B cell (primary cell): ENCODE data around the gene OR6J1. TPM values are rescaled to one million over a fixed set of nuclear protein-coding genes. Genes with fewer than 3 reads are reported as not detected.
"Not testable (repeated sequence)": the region's sequence is repeated elsewhere in the genome, so short reads cannot be mapped to it uniquely, and the experiment has no call there.

Experiments used
- ATAC-seq: fragments of 200-7000 bp; cut with Tn5 transposase; one replicate; pipeline ENCODE4 v1.10.0; 2021; ENCODE audit warnings: low read depth, mild to moderate bottlenecking, moderate number of reproducible peaks, moderate library complexity
- CTCF ChIA-PET: fragments of 350-600 bp; sonication (Branson Sonifier 250); formaldehyde crosslinking; loops from one replicate; lab custom pipeline; 2021; ENCODE audit warnings: antibody characterized with exemption, inconsistent platforms; lab: Charles Lee
- POLR2A ChIA-PET: fragments of 350-600 bp; sonication (Branson Sonifier 250); formaldehyde crosslinking; loops from one replicate; lab custom pipeline; 2021; ENCODE audit warnings: antibody characterized with exemption; lab: Charles Lee
- DNase-seq: peaks from one replicate; pipeline ENCODE4 v3.0.0; 2013
- H2AFZ ChIP-seq: 2 replicates; pipeline ENCODE4 v1.6.1; 2012; ENCODE audit warnings: mild to moderate bottlenecking, low read depth, low read length; ENCODE audit not compliant: insufficient read depth, poor library complexity, severe bottlenecking
- H3K27ac ChIP-seq, 2 donors: 1 replicate in 1 of 2; 2 replicates in 1 of 2; pipeline ENCODE4 v1.5.1; 2012 to 2013; ENCODE audit warnings: low read length in 2 of 2, mild to moderate bottlenecking in 2 of 2, moderate library complexity in 1 of 2
- H3K27me3 ChIP-seq, 4 experiments: fragments of 200-600 bp in 1 of 4; sonication (generic) in 1 of 4; replicated peaks in 1 of 4; 1 replicate in 2 of 4; 2 replicates in 2 of 4; pipeline versions ENCODE4 v1.6.1 to v1.7.0; 2013 to 2016; ENCODE audit warnings: low read length in 3 of 4, mild to moderate bottlenecking in 2 of 4, mixed read lengths in 1 of 4, moderate library complexity in 1 of 4; ENCODE audit not compliant: insufficient read depth in 4 of 4, control insufficient read depth in 3 of 4; ENCODE audit errors: control extremely low read depth in 1 of 4
- H3K36me3 ChIP-seq, 2 experiments: replicated peaks in 1 of 2; 1 replicate in 1 of 2; 2 replicates in 1 of 2; pipeline versions ENCODE4 v1.6.1 to v1.7.1; 2013; ENCODE audit warnings: low read length in 1 of 2; ENCODE audit not compliant: insufficient read depth in 2 of 2, control insufficient read depth in 1 of 2; ENCODE audit errors: control extremely low read depth in 1 of 2, extremely low read depth in 1 of 2
- H3K4me1 ChIP-seq, 2 donors: fragments of 200-600 bp in 1 of 2; sonication (generic) in 1 of 2; 1 replicate in 1 of 2; 2 replicates in 1 of 2; pipeline versions ENCODE4 v1.5.1 to v1.6.1; 2013 to 2017; ENCODE audit warnings: low read length in 2 of 2; ENCODE audit not compliant: control insufficient read depth in 2 of 2, insufficient read depth in 2 of 2
- H3K4me2 ChIP-seq: replicated peaks from 2 replicates; pipeline ENCODE3; 2012; ENCODE audit warnings: mild to moderate bottlenecking, low read depth, low read length; ENCODE audit not compliant: poor library complexity, severe bottlenecking
- H3K4me3 ChIP-seq, 5 experiments: fragments of 200-600 bp in 1 of 5; sonication (generic) in 1 of 5; 1 replicate in 3 of 5; 2 replicates in 2 of 5; pipeline versions ENCODE4 v1.5.1 to v1.7.0; 2011 to 2016; ENCODE audit warnings: low read length in 4 of 5, mild to moderate bottlenecking in 4 of 5, low read depth in 2 of 5, control low read depth in 1 of 5, moderate library complexity in 1 of 5; ENCODE audit not compliant: insufficient read depth in 1 of 5; ENCODE audit errors: control extremely low read depth in 1 of 5, extremely low read depth in 1 of 5
- H3K79me2 ChIP-seq: fragments of 200-600 bp; sonication (generic); one replicate; pipeline ENCODE4 v1.6.0; 2016; ENCODE audit warnings: low read length; ENCODE audit not compliant: control insufficient read depth, insufficient read depth
- H3K9ac ChIP-seq: fragments of 200-600 bp; sonication (generic); 2 replicates; pipeline ENCODE4 v1.6.1; 2017; ENCODE audit warnings: mild to moderate bottlenecking, low read length, moderate library complexity
- H3K9me3 ChIP-seq, 3 donors: one replicate each; pipeline versions ENCODE4 v1.6.1 to v1.7.1; 2013; ENCODE audit warnings: low read length in 2 of 3; ENCODE audit not compliant: control insufficient read depth in 2 of 3, insufficient read depth in 1 of 3; ENCODE audit errors: control extremely low read depth in 1 of 3
- H4K20me1 ChIP-seq: 2 replicates; pipeline ENCODE4 v1.6.0; 2012; ENCODE audit warnings: mild to moderate bottlenecking, low read length; ENCODE audit not compliant: insufficient read depth, control insufficient read depth, poor library complexity, severe bottlenecking
- H3K27ac Mint-ChIP-seq: one replicate; pipeline ENCODE4 v1.8.0; 2021; ENCODE audit warnings: mixed read lengths
- H3K27me3 Mint-ChIP-seq: one replicate; pipeline ENCODE4 v1.8.0; 2021; ENCODE audit warnings: mixed read lengths
- H3K4me1 Mint-ChIP-seq: one replicate; pipeline ENCODE4 v1.8.0; 2021; ENCODE audit warnings: mixed read lengths
- H3K4me3 Mint-ChIP-seq: one replicate; pipeline ENCODE4 v1.8.0; 2021; ENCODE audit warnings: mixed read lengths
- H3K9me3 Mint-ChIP-seq: one replicate; pipeline ENCODE4 v1.8.0; 2022; ENCODE audit warnings: mixed read lengths; ENCODE audit not compliant: insufficient read depth
- CTCF ChIP-seq: fragments of 200-600 bp; IDR thresholded peaks from one replicate; pipeline ENCODE4 v1.8.0; 2022; ENCODE audit warnings: antibody characterized with exemption, mild to moderate bottlenecking
- EZH2 ChIP-seq: IDR thresholded peaks from 2 replicates; pipeline ENCODE4 v1.6.1; 2012; ENCODE audit warnings: borderline replicate concordance, low read depth, mild to moderate bottlenecking, moderate library complexity, low read length; ENCODE audit not compliant: insufficient read depth, poor library complexity, severe bottlenecking
- WGBS: methylation state at CpG from one replicate; pipeline ENCODE4 v1.1.5; 2013; ENCODE audit warnings: missing lambda C conversion rate; ENCODE audit not compliant: insufficient coverage; 5-methylcytosine and 5-hydroxymethylcytosine counted together
- intact Hi-C: fragments of 100-400 bp; cut with micrococcal nuclease; formaldehyde crosslinking; loops from one replicate; pipeline ENCODE4 v1.10.0; 2022
- polyA plus RNA-seq: library from polyadenylated mRNA; depleted of rRNA; stranded (reverse); fragments of >200 nt; gene quantifications from 2 replicates; pipeline ENCODE4 v1.2.3, GENCODE V29; 2012
- total RNA-seq, 2 donors: library from RNA; stranded (reverse); fragments of 120-200 nt in 1 of 2; gene quantifications; 1 replicate in 1 of 2; 2 replicates in 1 of 2; pipeline versions ENCODE4 v1.2.3 to v1.2.4, GENCODE V29; 2013 to 2022

Gene OR6J1
- total and polyA plus RNA-seq, 2 donors (not counting 1 experiment from before 2014, with no cell fraction given): not detected

GRCh38 chr14:22686176-22686611 is 42.0 kb upstream of the OR6J1 start:
- H3K27me3 Mint-ChIP-seq: peaks cover 48% of the 10 kb centered on the region
- H3K4me3 ChIP-seq, H2AFZ ChIP-seq, H3K27ac ChIP-seq, H4K20me1 ChIP-seq, H3K4me1 Mint-ChIP-seq, H3K79me2 ChIP-seq, CTCF ChIA-PET, H3K9me3 ChIP-seq, H3K9ac ChIP-seq, H3K4me2 ChIP-seq, H3K36me3 ChIP-seq, POLR2A ChIA-PET, DNase-seq, H3K27me3 ChIP-seq, H3K9me3 Mint-ChIP-seq, ATAC-seq, H3K4me3 Mint-ChIP-seq, intact Hi-C loops, H3K27ac Mint-ChIP-seq, H3K4me1 ChIP-seq: not testable (repeated sequence)
- 77% methylated on average over 4 of the region's 6 CpGs for WGBS

GRCh38 chr14:22685467-22685866 is 41.3 kb upstream of the OR6J1 start:
- POLR2A ChIA-PET: no interaction called here

GRCh38 chr14:22683428-22683827 is 39.3 kb upstream of the OR6J1 start:
- H4K20me1 ChIP-seq, H3K4me1 ChIP-seq, H3K36me3 ChIP-seq, H3K27ac ChIP-seq, CTCF ChIA-PET, DNase-seq, H3K4me3 ChIP-seq, H3K79me2 ChIP-seq, POLR2A ChIA-PET, H3K4me1 Mint-ChIP-seq, ATAC-seq, H3K27me3 ChIP-seq, H3K9ac ChIP-seq, H3K27ac Mint-ChIP-seq, H3K4me3 Mint-ChIP-seq, H3K9me3 ChIP-seq, H3K9me3 Mint-ChIP-seq, H2AFZ ChIP-seq, H3K4me2 ChIP-seq, intact Hi-C loops: not testable (repeated sequence)
- peaks cover 48% of the 10 kb centered on the region for H3K27me3 Mint-ChIP-seq
- WGBS: no CpG with 5 or more reads among the region's 3 CpGs

More at GRCh38 chr14:22685467-22685866, 41.3 kb upstream of the OR6J1 start:
- Histone ChIP-seq H3K9me3 (peaks cover 0 to 2% (median 0%) of the 10 kb centered on the region in 3 donors), H3K4me2 (no peak overlapping the region), H4K20me1 (no peaks in the 10 kb centered on the region), H3K36me3 (no peaks in the 10 kb centered on the region), H3K27me3 (no peaks in the 10 kb centered on the region), H3K4me1 (no peaks in the 10 kb centered on the region), H3K4me3 (no peak overlapping the region), H2AFZ (no peak overlapping the region), H3K27ac (no peak overlapping the region), H3K79me2 (no peaks in the 10 kb centered on the region), H3K9ac (no peak overlapping the region)
- Mint-ChIP-seq H3K9me3 (peaks cover 5% of the 10 kb centered on the region), H3K4me3 (no peak overlapping the region), H3K27me3 (peaks cover 44% of the 10 kb centered on the region), H3K4me1 (no peaks in the 10 kb centered on the region), H3K27ac (no peak overlapping the region)
- no peak for DNase-seq
- TF ChIP-seq CTCF (no peak), EZH2 (no peak)
- ATAC-seq: no peak
- intact Hi-C loops: no loop called here
- WGBS: 69% methylated on average over 3 of the region's 4 CpGs
- CTCF ChIA-PET: no interaction called here
